GM19193 (cell line): ENCODE data around the gene PPP2R1A.

Experiments used
- POLR2A ChIP-seq: IDR thresholded peaks from 4 replicates; pipeline ENCODE4 v1.6.1; 2011; ENCODE audit not compliant: insufficient read depth, insufficient read length; ENCODE audit errors: extremely low read depth

The PPP2R1A gene

DNA sequence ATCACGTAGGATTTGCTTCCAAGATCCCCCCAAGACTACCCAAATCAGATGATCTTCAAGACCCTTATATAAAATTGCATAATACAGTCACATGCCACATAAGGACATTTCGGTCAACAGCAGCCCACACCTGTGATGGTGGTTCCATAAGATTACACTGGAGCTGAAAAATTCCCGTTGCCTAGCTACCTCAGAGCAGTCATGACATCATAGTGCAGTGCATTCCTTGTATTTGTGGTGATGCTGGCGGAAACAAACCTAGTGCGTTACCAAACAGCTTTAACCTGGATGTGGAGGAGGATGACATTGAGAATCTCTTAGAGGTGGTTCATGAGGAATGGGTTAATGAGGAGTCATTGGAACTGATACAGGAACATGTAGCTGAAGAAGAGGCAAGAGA is 84.3 kb downstream of the PPP2R1A start:
- no peak for TF ChIP-seq POLR2A

DNA sequence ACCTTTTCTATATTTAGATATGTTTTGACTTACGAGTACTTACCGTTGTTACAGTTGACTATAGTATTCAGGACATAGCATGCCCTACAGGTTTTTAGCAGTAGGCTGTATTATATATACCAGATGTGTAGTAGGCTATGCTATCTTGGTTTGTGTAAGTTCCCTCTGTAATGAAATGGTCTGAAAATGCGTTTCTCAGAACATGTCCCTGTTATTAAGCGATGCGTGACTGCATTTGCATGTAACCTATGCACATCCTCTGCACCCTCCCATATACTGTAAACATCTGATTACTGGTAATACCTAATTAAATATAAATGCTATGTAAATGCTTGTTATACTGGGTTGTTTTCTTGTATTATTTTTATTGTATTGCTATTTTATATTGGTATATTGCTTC is 86.1 kb downstream of the PPP2R1A start:
- no peak for TF ChIP-seq POLR2A

DNA sequence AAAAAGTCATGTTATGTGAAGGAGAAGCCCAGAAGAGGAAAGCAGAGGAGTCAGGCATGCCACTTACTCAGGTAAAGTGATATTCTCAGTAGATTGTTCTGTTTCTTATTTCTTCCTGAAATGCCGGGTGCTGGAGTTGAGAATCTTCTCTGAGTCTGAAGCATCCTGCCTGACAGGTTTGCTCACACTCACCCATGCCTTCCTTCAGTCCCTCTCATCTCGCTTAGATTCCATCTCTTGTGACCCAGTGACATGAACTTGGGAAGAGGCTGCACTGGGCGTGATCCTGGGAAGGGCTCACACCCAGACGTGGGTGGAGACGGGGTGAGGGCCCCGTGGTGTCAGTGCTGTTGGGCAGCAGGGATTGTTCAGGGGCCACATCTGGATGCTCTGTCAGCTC is 87.6 kb downstream of the PPP2R1A start:
- TF ChIP-seq POLR2A = no peak
